HG02759 (cell line): Measurements from ENCODE around the gene TRPM1.

Experiments used
- ATAC-seq: cut with Tn5 transposase; IDR thresholded peaks from one replicate; pipeline ENCODE4 v1.9.1; 2021; ENCODE audit warnings: mild to moderate bottlenecking, moderate library complexity; ENCODE audit not compliant: unreplicated experiment

The TRPM1 gene

DNA sequence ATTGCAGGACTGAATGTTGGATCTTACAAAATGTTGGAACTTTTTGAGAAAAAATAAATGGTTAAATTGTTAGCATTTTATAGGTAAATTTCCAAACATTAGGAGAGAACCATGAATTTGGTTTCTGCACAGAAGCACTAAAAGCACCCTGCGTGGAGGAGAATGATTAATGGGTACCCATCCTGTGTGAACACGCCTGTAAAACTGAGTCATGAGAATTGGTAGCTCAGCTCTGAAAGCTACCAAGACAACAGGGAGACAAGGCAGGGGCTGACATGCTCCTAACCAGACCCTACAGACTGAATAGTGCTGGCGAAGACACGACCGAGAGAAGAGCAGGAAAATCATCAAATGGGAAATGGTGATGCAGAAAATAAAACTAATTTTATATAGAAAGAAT, 77.7 kb downstream of the TRPM1 start:
- no peak for ATAC-seq

DNA sequence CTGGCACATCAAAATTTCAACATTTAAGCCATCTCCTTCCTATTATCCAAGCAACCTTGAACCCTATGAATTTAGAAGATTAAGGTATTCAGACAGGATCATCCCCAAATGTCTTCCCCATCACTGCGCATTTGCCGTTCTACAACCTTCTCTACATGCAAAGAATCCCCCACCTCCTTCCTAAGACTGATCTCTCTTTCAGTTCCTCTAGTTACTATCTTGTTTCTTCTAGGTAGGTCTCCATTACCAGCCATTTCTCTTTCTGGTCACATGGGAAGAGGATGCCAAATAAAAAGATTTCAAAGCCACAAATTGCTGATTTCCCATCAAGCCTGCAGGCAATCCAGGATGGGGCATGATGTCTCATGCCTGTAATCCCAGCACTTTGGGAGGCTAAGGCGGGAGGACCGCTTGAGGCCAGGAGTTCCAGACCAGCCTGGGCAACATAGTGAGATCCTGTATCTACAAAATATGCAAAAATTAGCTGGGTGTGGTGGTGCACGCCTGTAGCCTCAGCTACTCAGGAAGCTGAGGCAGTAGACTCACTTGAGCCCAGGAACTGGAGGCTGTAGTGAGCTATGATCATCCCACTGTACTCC, 80.4 kb downstream of the TRPM1 start:
- no peak for ATAC-seq

DNA sequence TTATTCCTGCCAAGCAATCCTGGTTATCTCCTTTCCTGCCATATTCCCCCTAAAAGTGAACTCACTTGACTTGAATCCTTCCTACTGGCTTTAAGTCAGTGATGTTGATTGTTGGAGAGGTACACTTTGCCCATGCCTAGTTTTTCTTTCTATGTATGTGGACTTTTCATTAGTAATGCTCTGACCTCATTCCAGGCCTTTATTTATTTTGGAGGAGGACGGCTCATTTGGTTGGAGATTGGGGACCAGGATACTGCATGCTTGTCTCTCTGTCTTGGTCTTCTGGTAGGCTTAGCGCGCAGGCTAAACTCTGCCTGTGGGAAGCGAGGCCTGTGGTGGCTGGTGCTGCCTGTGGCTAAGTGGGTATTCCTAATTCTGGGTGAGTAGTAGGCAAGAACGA, 81.0 kb downstream of the TRPM1 start:
- no peak for ATAC-seq

DNA sequence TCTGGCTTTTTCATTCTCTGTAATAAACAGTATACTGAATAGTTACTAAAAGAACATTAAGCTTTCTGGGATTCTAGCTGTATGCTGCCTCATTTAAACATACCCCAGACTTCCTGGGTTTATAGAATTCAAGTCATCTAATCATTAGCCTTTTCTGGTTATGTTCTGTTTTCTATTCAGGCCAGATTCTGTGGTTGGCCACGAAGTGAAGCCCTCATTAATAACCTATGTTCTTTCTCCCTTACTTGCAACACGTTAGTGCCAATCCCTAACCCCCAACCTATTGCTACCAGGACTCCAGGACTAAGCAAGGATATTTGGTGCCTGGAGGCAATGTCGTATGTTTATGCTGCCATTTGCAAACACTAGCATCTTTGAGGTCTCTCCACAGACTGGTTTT, 81.5 kb downstream of the TRPM1 start:
- no peak for ATAC-seq

DNA sequence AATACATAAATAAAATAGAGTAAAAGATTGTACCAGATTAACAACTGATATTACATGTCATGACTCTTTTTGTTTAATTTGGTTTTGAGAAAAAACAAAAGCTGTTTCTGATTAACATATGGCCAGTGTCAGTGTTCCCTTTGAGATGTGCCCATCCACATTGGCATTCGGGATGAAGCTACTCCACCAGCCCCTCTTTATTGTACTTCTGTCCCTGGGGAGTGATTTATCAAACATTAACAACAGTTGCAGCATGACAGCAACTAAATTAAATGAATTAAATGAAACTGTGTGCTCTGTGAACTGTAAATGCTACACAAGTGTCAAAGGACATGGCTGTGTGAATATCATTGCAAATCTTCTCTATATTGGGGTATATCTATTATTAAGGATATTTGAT, 84.2 kb downstream of the TRPM1 start:
- no peak for ATAC-seq

- ATAC-seq = no peak
Observed at GRCh38 chr15:31016446-31016915, 85.0 kb downstream of the TRPM1 start.

- no peak for ATAC-seq
Observed at GRCh38 chr15:31014608-31014925, 87.0 kb downstream of the TRPM1 start.

GRCh38 chr15:31013863-31014607, 87.5 kb downstream of the TRPM1 start:
- peak; percentile 68 for ATAC-seq

DNA sequence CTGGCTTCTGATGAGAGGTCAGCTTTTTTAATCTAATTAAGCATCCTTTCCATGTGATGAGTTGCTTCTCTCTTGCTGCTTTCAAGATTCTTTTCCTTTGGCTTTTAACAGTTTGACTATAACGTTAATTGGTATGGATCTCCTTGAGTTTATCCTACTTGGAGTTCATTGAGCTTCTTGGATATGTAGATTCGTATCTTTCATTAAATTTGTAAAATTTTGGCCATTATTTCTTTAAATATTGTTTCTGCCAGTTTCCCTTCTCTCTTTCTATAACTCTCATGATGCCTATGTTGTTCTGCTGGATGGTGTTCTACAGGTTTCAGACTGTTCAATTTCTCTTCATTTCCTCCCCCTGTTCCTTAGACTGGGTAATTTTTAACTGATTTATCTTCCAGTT, 89.1 kb downstream of the TRPM1 start:
- ATAC-seq = no peak

DNA sequence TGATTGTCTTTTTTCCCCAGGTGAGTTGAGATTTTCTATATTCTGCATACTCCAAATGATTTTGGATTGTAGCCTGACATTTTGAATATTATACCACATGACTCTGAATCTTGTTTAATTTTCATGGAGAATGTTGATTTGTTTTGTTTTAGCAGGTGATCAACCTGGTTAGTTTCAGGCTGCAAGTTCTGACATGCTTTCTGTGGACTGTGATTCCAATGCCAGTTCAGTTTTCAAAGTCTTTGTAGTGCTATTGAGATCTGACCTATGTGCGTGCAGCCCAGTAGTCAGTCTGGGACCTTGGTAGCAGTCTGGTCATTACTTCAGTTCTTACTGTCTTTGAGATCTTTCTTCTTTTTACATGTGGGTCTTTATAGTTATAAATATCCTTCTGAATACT, 91.5 kb downstream of the TRPM1 start:
- ATAC-seq = no peak

DNA sequence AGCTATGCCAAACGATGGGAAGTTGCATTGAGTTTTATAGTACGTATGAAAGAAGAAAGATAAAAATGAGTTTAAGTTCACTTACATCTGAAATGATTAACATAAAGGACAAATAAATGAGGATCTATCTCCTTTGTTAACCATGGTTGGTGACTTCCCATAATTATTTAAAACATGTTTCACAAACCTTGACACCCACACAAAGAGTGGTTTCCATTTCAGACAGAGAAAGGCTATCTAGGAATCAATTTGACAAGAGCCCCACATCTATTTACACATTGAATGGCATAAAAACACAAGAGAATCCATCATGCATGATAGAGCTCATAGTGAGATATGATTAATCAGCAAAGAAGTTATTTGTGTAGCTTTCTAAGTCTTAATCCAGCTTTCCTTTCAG, 95.9 kb downstream of the TRPM1 start:
- ATAC-seq = no peak

DNA sequence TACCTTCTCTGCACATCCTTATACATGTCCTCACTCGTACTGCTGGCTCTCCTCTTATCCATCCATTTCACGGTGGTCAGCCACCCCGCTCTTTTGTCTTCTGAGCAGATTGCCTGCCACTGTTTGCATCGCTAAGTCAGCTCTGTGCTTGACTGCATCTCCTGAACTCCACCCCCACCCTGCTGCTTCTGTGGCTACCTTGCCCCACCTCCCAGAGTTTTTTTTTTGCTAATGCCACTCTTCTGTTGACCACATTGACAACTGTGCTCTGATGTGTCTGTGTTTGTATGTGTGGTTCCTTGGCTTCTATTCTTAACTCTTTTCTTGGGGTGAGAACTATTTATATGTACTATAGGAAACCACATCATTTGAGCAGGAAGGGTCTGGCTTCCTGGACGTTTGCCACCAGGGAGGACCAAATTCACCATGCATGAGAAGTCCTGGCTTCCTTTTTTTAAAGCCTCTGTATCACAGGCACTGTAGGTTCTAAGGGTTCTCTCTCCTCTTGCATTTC, 97.2 kb downstream of the TRPM1 start:
- ATAC-seq = peak; percentile 98

GRCh38 chr15:31001702-31002101, 99.8 kb downstream of the TRPM1 start:
- ATAC-seq = no peak

GRCh38 chr15:30999729-31000128, 101.8 kb downstream of the TRPM1 start:
- no peak for ATAC-seq

- ATAC-seq = no peak
Observed at GRCh38 chr15:30997270-30997669, 104.3 kb downstream of the TRPM1 start.

GRCh38 chr15:30992249-30992864, 109.2 kb downstream of the TRPM1 start:
- ATAC-seq = no peak

DNA sequence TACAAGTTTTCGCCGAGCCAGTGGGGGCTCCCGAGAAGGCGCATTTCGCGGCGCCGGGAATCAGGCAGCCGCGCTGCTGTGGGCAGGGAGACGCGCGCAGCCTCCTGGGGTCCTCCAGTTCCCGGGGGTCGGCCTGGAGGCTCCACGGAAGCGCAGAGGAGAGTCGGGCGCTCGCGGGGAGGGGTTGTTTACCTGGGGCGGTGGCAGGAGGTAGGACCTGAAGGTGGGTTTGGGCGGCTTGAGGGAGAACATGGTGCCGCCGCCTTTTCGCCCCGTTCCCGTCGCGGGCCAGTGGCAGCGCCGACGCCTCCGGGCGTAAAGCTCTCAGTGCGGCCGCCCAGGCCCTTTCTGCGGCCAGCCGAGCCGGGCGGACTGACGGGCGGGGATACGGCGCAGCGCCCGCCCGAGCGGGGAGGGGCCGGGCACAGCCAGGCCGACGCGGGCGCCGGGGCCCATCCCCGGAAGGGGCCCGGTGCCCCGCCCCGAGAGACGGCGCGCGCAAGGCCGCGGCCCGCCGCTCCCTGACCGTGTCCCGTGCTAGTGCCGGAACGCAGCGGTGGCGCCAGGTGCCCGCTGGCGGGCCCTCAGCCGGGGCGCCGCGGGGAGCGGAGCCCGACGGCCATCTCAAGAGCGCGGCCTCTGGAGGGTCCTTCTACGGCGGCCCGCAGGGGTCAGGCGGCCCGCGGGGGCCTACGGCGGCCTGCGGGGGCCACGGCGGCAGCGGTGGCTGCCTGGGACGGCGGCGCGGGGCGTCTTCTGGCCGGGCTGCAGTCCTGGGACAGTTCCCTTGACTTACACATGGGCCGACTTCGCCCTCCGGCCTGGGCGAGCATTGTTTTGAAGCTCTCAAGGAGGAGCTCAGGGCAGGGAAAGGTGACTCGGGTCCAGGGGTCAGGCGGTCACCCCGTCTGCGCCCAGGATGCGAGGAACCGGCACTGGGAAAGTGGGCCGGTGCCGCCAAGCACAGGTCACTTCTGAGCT, 110.0 kb downstream of the TRPM1 start, which contains the start of gene MTMR10:
Gene MTMR10 (minus strand): TSS at position 374 of the 981 bp plus-strand sequence. CDS start 122 bp downstream, at position 252.
- ATAC-seq = peak; percentile 93

DNA sequence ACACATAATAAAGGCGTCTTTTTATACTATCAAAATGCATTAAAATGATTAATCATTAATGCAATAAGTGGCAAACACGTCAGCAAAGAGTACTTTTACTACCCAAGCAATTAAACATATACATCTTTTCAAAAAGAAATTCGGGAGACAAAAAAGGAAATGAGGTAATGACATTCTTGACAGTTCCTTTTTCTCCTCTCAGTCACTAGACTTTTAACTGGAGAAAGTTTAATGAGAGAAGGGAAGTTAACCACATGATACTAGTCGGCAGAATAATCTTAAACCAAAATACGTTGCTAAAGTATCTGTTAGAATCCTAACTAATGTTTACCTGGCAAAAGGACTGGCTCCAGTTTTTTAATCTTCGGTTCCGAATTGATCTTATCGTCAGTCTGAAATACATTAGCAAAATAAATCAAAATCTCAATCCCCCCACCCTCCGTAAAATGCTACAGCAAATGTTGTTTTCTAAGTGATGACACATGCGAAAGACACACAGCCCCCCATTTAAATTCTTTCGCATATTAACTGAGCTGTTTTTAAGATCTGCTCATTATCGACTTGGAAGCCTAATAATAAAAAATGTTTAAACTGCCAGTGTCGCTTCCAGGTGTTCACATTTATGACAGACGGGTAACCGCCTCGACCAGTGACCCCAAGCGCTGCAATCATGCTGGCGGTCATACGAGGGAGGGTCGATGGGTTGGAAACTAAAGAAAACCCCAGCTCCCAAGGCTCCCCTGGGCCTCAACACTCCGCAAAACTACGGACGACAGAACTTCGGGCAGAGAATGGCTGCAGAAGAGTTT, 110.9 kb downstream of the TRPM1 start:
- ATAC-seq = no peak

- ATAC-seq = no peak
Observed at GRCh38 chr15:30990036-30990435, 111.5 kb downstream of the TRPM1 start.

GRCh38 chr15:30985081-30985531, 116.4 kb downstream of the TRPM1 start:
- peak; percentile 39 for ATAC-seq
